WTC11 (cell line): Measurements from ENCODE around the gene SIX2. TPM values are rescaled to one million over a fixed set of nuclear protein-coding genes. Genes with fewer than 3 reads are reported as not detected.

Source experiments
- ATAC-seq: fragments of 200-7000 bp; cut with Tn5 transposase; 2 replicates; pipeline ENCODE4 v1.10.0; 2021; ENCODE audit warnings: mild to moderate bottlenecking, moderate library complexity
- CTCF ChIA-PET: fragments of 300-600 bp; sonication (Branson Sonifier 250); formaldehyde crosslinking; loops from one replicate; lab custom pipeline; 2021; ENCODE audit warnings: antibody characterized with exemption; lab: Charles Lee
- POLR2A ChIA-PET: fragments of 350-600 bp; sonication (Branson Sonifier 250); formaldehyde crosslinking; loops from one replicate; lab custom pipeline; 2021; ENCODE audit warnings: antibody characterized with exemption; lab: Charles Lee
- DNase-seq: peaks from one replicate; pipeline ENCODE4 v3.0.0; 2021; ENCODE audit warnings: low spot score
- H3K27ac Mint-ChIP-seq: 2 replicates; pipeline ENCODE4 v1.8.0; 2021; ENCODE audit warnings: mixed read lengths
- H3K27me3 Mint-ChIP-seq: 2 replicates; pipeline ENCODE4 v1.8.0; 2021; ENCODE audit warnings: low read depth, mild to moderate bottlenecking, moderate library complexity, mixed read lengths
- H3K36me3 Mint-ChIP-seq: 2 replicates; pipeline ENCODE4 v1.8.0; 2021; ENCODE audit warnings: mixed read lengths
- H3K4me1 Mint-ChIP-seq: 2 replicates; pipeline ENCODE4 v1.8.0; 2022; ENCODE audit warnings: mixed read lengths
- H3K4me3 Mint-ChIP-seq: 2 replicates; pipeline ENCODE4 v1.8.0; 2021; ENCODE audit warnings: mild to moderate bottlenecking, moderate library complexity, mixed read lengths
- H3K9me3 Mint-ChIP-seq: 2 replicates; pipeline ENCODE4 v1.8.0; 2021; ENCODE audit warnings: mixed read lengths
- CREB1 ChIP-seq: sonication (generic); formaldehyde crosslinking; IDR thresholded peaks from 2 replicates; pipeline ENCODE4 v1.8.0; 2023; ENCODE audit warnings: mild to moderate bottlenecking, missing genetic modification reagents
- CTCF ChIP-seq: fragments of 200-600 bp; IDR thresholded peaks from 2 replicates; pipeline ENCODE4 v1.8.0; 2022; ENCODE audit warnings: antibody characterized with exemption
- E2F1 ChIP-seq: sonication (generic); formaldehyde crosslinking; IDR thresholded peaks from 2 replicates; pipeline ENCODE4 v1.8.0; 2022; ENCODE audit warnings: mild to moderate bottlenecking, missing genetic modification reagents
- E2F5 ChIP-seq: sonication (generic); formaldehyde crosslinking; IDR thresholded peaks from 2 replicates; pipeline ENCODE4 v1.8.1; 2022; ENCODE audit warnings: mild to moderate bottlenecking, moderate library complexity, missing genetic modification reagents
- KAT7 ChIP-seq: sonication (generic); formaldehyde crosslinking; IDR thresholded peaks from 2 replicates; pipeline ENCODE4 v1.8.1; 2023; ENCODE audit warnings: missing genetic modification reagents, mild to moderate bottlenecking, borderline replicate concordance
- MLX ChIP-seq: sonication (generic); formaldehyde crosslinking; IDR thresholded peaks from 2 replicates; pipeline ENCODE4 v1.8.1; 2023; ENCODE audit warnings: mild to moderate bottlenecking, missing genetic modification reagents, moderate library complexity
- RELA ChIP-seq: sonication (generic); formaldehyde crosslinking; IDR thresholded peaks from 2 replicates; pipeline ENCODE4 v1.8.1; 2022; ENCODE audit warnings: missing genetic modification reagents, mild to moderate bottlenecking, borderline replicate concordance
- SMAD3 ChIP-seq: sonication (generic); formaldehyde crosslinking; IDR thresholded peaks from 2 replicates; pipeline ENCODE4 v1.8.0; 2022; ENCODE audit warnings: missing genetic modification reagents, mild to moderate bottlenecking, borderline replicate concordance
- TEAD4 ChIP-seq: sonication (generic); formaldehyde crosslinking; IDR thresholded peaks from 2 replicates; pipeline ENCODE4 v1.8.0; 2022; ENCODE audit warnings: mild to moderate bottlenecking, missing genetic modification reagents
- total RNA-seq: library from RNA; stranded (reverse); gene quantifications from 3 replicates; pipeline ENCODE4 v1.2.3, GENCODE V29; 2021
- TF ChIP-seq, protein P1 (sequence below): sonication (generic); formaldehyde crosslinking; IDR thresholded peaks from 2 replicates; pipeline ENCODE4 v1.8.1; 2023; ENCODE audit warnings: mild to moderate bottlenecking, missing genetic modification reagents, borderline replicate concordance
- TF ChIP-seq, protein P2 (sequence below): sonication (generic); formaldehyde crosslinking; IDR thresholded peaks from 2 replicates; pipeline ENCODE4 v1.8.1; 2022; ENCODE audit warnings: missing genetic modification reagents, borderline replicate concordance
- TF ChIP-seq, protein P3 (sequence below): fragments of 250-450 bp; sonication (Bioruptor Pico); IDR thresholded peaks from 2 replicates; pipeline ENCODE4 v2.1.2; 2022; ENCODE audit warnings: mild to moderate bottlenecking, moderate library complexity
- TF ChIP-seq, protein P4 (sequence below): sonication (generic); formaldehyde crosslinking; IDR thresholded peaks from 2 replicates; pipeline ENCODE4 v1.8.1; 2023; ENCODE audit warnings: mild to moderate bottlenecking, missing genetic modification reagents, moderate library complexity

Gene SIX2
- total RNA-seq, 1 experiment from 2014 or later, result 1.7 TPM

DNA sequence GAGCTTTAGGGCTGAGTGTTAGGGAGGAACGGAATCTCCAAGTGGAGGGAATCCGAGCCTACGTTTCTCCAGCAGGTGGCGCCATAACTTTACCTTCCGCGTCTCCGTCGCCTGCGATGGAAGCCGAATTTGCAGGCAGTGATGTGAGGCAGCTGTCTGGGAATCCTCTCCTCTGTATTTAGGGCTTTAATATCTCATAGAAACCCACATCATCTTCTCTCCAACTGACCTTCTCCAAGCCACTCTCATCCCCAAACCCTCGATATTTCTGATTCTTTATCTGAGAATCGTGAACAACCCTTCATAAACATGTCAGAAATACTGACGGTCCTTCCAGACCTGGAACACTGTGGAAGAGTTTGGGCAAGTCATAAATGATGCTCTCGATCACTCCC, 27.5 kb downstream of the SIX2 start:
- peak; percentile 87 for TF ChIP-seq CTCF
- TF ChIP-seq, protein P1, sequence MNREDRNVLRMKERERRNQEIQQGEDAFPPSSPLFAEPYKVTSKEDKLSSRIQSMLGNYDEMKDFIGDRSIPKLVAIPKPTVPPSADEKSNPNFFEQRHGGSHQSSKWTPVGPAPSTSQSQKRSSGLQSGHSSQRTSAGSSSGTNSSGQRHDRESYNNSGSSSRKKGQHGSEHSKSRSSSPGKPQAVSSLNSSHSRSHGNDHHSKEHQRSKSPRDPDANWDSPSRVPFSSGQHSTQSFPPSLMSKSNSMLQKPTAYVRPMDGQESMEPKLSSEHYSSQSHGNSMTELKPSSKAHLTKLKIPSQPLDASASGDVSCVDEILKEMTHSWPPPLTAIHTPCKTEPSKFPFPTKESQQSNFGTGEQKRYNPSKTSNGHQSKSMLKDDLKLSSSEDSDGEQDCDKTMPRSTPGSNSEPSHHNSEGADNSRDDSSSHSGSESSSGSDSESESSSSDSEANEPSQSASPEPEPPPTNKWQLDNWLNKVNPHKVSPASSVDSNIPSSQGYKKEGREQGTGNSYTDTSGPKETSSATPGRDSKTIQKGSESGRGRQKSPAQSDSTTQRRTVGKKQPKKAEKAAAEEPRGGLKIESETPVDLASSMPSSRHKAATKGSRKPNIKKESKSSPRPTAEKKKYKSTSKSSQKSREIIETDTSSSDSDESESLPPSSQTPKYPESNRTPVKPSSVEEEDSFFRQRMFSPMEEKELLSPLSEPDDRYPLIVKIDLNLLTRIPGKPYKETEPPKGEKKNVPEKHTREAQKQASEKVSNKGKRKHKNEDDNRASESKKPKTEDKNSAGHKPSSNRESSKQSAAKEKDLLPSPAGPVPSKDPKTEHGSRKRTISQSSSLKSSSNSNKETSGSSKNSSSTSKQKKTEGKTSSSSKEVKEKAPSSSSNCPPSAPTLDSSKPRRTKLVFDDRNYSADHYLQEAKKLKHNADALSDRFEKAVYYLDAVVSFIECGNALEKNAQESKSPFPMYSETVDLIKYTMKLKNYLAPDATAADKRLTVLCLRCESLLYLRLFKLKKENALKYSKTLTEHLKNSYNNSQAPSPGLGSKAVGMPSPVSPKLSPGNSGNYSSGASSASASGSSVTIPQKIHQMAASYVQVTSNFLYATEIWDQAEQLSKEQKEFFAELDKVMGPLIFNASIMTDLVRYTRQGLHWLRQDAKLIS, result no peak
- peaks cover 5% of the 10 kb centered on the region for H3K9me3 Mint-ChIP-seq
- ChIA-PET CTCF (interaction anchor here (0.5 to 3.3 kb wide), 43 partner anchors 9 to 813 kb away, joined by 3 to 70 read pairs (median 4); partner anchors contain the start of genes PPM1B and SIX2), POLR2A (no interaction called here)
- peaks cover 17% of the 10 kb centered on the region for H3K4me1 Mint-ChIP-seq
- no peaks in the 10 kb centered on the region; the same call in none of the 2 replicates for H3K27me3 Mint-ChIP-seq
- H3K36me3 Mint-ChIP-seq, result no peaks in the 10 kb centered on the region
- peak; percentile 87 for ATAC-seq
- no peak overlapping the region for H3K4me3 Mint-ChIP-seq
- DNase-seq, result peak; percentile 82
- no peak overlapping the region for H3K27ac Mint-ChIP-seq

GRCh38 chr2:44980751-44981713, 28.2 kb downstream of the SIX2 start:
- no peak for ATAC-seq
- no peaks in the 10 kb centered on the region for H3K36me3 Mint-ChIP-seq
- H3K9me3 Mint-ChIP-seq, result no peaks in the 10 kb centered on the region
- DNase-seq, result no peak
- H3K4me1 Mint-ChIP-seq, result peaks cover 17% of the 10 kb centered on the region
- ChIA-PET POLR2A (no interaction called here), CTCF (interaction anchor here (0.5 to 3.3 kb wide), 40 partner anchors 8 to 780 kb away, joined by 3 to 70 read pairs (median 4); partner anchors contain the start of gene SIX2)
- no peak overlapping the region for H3K4me3 Mint-ChIP-seq
- H3K27me3 Mint-ChIP-seq, result no peaks in the 10 kb centered on the region; the same call in none of the 2 replicates
- no peak overlapping the region for H3K27ac Mint-ChIP-seq
- TF ChIP-seq SMAD3 (CRISPR knock-in tag) (no peak), E2F5 (CRISPR knock-in tag) (no peak), KAT7 (CRISPR knock-in tag) (no peak)
- TF ChIP-seq, protein P2, sequence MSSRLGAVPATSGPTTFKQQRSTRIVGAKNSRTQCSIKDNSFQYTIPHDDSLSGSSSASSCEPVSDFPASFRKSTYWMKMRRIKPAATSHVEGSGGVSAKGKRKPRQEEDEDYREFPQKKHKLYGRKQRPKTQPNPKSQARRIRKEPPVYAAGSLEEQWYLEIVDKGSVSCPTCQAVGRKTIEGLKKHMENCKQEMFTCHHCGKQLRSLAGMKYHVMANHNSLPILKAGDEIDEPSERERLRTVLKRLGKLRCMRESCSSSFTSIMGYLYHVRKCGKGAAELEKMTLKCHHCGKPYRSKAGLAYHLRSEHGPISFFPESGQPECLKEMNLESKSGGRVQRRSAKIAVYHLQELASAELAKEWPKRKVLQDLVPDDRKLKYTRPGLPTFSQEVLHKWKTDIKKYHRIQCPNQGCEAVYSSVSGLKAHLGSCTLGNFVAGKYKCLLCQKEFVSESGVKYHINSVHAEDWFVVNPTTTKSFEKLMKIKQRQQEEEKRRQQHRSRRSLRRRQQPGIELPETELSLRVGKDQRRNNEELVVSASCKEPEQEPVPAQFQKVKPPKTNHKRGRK (CRISPR knock-in tag), result no peak

- TF ChIP-seq CREB1 (CRISPR knock-in tag), result no peak
- TF ChIP-seq, protein P3, sequence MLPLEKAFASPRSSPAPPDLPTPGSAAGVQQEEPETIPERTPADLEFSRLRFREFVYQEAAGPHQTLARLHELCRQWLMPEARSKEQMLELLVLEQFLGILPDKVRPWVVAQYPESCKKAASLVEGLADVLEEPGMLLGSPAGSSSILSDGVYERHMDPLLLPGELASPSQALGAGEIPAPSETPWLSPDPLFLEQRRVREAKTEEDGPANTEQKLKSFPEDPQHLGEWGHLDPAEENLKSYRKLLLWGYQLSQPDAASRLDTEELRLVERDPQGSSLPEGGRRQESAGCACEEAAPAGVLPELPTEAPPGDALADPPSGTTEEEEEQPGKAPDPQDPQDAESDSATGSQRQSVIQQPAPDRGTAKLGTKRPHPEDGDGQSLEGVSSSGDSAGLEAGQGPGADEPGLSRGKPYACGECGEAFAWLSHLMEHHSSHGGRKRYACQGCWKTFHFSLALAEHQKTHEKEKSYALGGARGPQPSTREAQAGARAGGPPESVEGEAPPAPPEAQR (CRISPR knock-in tag), result no peak
- no peak for TF ChIP-seq SMAD3 (CRISPR knock-in tag)
- no peak for TF ChIP-seq RELA
- no peak for TF ChIP-seq MLX (CRISPR knock-in tag)
- no peak for TF ChIP-seq TEAD4 (CRISPR knock-in tag)
- TF ChIP-seq, protein P4, sequence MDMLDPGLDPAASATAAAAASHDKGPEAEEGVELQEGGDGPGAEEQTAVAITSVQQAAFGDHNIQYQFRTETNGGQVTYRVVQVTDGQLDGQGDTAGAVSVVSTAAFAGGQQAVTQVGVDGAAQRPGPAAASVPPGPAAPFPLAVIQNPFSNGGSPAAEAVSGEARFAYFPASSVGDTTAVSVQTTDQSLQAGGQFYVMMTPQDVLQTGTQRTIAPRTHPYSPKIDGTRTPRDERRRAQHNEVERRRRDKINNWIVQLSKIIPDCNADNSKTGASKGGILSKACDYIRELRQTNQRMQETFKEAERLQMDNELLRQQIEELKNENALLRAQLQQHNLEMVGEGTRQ (CRISPR knock-in tag), result no peak
- TF ChIP-seq E2F1 (CRISPR knock-in tag), result no peak
- TF ChIP-seq, protein P2 (CRISPR knock-in tag), result no peak
- ChIA-PET CTCF (interaction anchor here (0.7 to 3.3 kb wide), 4 partner anchors 22 to 609 kb away, joined by 3 to 70 read pairs (median 3); no protein-coding TSS in a partner anchor), POLR2A (no interaction called here)
- H3K36me3 Mint-ChIP-seq, result no peaks in the 10 kb centered on the region
- H3K9me3 Mint-ChIP-seq, result no peaks in the 10 kb centered on the region
- H3K4me3 Mint-ChIP-seq, result no peak overlapping the region
- no peak overlapping the region for H3K27ac Mint-ChIP-seq
- DNase-seq (no peak), ATAC-seq (no peak)
- peaks cover 25% of the 10 kb centered on the region for H3K4me1 Mint-ChIP-seq
- no peaks in the 10 kb centered on the region; the same call in none of the 2 replicates for H3K27me3 Mint-ChIP-seq
These were observed 29.7 kb downstream of the SIX2 start for GRCh38 chr2:44979581-44979980.
